ENCODE data around the gene IL1RN. TPM values are rescaled to one million over a fixed set of nuclear protein-coding genes. Genes with fewer than 3 reads are reported as not detected.

IL1RN gene
- total RNA-seq, 1 experiment from 2014 or later: 0.86 TPM

DNA sequence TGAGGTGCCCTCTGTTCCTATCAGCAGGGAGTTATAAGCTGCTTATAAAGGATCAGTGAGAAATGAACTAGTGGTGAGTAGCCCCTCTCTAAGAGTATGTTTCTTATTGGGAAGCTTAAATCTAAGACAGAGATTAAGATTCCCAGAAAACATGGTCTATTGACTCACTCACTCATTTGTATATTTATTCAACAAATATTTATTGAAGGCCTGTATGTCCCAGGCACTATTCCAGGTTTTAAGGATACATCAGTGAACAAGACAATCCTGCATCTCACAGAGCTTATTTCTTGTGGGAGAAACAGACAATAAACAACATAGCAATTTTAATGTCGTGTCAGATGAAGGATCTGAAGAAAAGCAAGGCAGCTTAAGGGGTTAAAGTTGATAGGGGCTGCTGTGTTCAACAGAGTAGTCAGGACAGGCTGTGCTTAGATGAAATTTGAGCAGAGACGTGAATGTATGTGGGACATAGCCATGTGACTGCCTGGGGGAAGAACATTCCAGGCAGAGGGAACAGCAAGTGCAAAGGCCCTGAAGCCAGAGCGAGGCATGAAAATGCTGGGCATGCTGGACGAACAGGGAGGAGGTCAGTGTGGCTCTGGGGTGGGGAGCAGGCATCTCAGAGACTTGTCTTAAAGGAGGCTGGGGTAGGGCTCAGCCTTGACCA is 31.6 kb downstream of the IL1RN start:
- H3K9me3 ChIP-seq: peaks cover 6% of the 10 kb centered on the region
- no peak for DNase-seq

DNA sequence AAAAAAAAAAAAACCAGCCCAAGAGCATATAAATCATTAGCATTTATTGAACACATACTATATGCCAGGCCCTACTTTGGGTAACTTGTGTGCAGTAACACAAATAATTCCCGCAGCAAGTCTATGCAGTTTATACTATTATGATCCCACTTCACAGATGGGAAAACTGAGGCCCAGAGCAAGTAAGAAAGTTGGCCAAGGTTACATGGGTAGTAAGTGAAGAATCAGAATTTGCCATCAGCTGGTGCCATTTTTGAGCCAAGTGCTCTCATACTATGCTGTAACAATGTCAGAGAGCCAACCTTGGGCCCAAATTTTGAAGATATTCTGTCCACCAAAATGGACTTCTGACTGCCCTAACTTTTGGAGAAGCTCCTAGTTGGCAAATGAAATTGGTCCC is 32.9 kb downstream of the IL1RN start:
- peaks cover 6% of the 10 kb centered on the region for H3K9me3 ChIP-seq
- H3K4me3 ChIP-seq: no peak overlapping the region
- DNase-seq: no peak
- H3K36me3 ChIP-seq: no peaks in the 10 kb centered on the region
- no peaks in the 10 kb centered on the region for H3K27me3 ChIP-seq

More for the DNA sequence above, 31.6 kb downstream of the IL1RN start:
- Histone ChIP-seq H3K4me3 (no peak overlapping the region), H3K27me3 (no peaks in the 10 kb centered on the region), H3K36me3 (no peaks in the 10 kb centered on the region)

DNA sequence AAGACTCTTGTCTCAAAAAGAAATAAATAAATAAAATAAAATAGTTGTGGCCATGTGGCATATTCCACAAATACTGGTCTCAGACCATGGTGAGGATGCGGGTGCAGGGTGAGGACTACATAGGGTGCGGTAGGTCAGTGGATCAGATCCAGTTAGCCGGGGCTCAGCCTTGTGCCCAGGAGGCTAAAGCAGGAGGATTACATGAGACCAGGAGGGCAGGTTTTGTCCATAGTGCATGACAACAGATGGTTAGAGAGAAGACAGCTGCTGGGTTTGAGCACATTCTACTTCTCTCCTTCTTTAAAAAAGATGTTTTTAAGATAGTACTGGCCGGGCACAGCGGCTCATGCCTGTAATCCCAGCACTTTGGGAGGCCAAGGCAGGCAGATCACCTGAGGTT is 33.6 kb downstream of the IL1RN start:
- Histone ChIP-seq H3K27me3 (no peaks in the 10 kb centered on the region), H3K9me3 (peaks cover 6% of the 10 kb centered on the region), H3K4me3 (no peak overlapping the region), H3K36me3 (no peaks in the 10 kb centered on the region)
- no peak for DNase-seq

DNA sequence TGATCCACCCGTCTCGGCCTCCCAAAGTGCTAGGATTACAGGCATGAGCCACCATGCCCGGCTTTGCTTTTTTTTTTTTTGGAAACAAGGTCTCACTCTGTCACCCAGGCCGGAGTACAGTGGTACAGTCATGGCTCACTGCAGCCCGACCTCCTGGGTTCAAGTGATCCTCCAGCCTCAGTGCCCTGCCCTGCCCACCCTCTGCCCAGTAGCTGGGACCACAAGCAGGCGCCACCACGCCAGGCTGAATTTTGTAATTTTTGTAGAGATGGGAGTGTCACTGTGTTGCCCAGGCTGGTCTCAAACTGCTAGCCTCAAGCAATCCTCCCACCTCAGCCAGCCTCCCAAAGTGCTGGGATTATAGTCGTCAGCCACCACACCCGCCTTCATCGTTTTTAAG is 34.8 kb downstream of the IL1RN start:
- DNase-seq: no peak
- no peaks in the 10 kb centered on the region for H3K27me3 ChIP-seq
- no peaks in the 10 kb centered on the region for H3K36me3 ChIP-seq
- H3K4me3 ChIP-seq: no peak overlapping the region
- H3K9me3 ChIP-seq: peaks cover 6% of the 10 kb centered on the region

DNA sequence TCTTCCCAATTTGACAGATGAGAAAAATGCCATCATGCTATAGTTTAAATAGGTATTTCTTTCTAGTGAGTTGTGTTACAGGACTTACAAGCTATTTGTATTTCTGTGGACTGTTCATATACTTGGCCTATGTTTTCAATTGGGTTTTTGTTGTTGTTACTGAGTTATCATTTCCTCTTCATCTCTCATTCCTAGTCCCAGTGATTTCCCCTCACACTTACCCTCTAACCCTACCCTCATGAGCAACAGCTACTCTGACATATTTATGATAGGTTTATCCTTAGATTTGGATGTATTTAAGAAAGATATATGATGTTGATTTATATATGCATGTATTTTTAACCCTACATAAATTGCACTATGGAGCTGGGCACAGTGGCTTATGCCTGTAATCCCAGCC is 35.5 kb downstream of the IL1RN start:
- Histone ChIP-seq H3K9me3 (peaks cover 3% of the 10 kb centered on the region), H3K27me3 (no peaks in the 10 kb centered on the region), H3K36me3 (no peaks in the 10 kb centered on the region), H3K4me3 (no peak overlapping the region)
- no peak for DNase-seq

DNA sequence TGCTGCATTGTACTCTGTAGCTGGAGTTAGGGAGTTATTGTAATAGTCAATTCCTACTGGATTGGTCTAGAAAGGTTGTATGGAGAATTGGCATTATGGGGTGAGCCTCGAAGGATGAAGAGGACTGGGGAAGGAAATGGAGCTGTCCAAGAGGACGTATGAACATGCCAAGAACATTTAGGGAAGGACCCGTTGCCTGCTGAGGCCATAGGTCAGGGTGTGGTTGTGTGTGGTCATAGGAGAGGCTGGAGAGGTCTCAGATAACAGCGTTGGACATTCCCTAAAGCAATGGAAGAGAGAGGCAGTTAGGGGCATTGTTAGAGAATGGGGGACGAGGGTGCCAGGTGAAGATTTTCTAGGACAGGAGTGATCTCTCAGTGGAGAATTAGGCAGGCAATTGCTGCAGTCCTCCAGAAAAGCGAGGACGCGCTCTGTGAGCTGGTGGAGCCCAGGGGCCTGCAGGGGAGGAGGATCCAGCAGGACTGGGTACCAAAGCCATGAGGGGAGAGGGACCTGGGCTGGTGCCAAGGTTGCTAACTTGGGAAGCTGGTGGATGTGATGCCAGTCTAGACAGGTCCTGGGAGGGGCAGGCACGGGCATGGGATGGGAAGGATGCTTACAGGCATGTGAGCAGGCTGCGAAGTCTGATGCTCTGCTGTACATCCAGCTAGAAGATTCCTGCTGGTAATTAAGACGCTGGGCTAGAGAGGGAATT is 37.0 kb downstream of the IL1RN start:
- H3K27me3 ChIP-seq: no peaks in the 10 kb centered on the region
- H3K4me3 ChIP-seq: no peak overlapping the region
- no peaks in the 10 kb centered on the region for H3K9me3 ChIP-seq
- H3K36me3 ChIP-seq: no peaks in the 10 kb centered on the region
- DNase-seq: no peak

DNA sequence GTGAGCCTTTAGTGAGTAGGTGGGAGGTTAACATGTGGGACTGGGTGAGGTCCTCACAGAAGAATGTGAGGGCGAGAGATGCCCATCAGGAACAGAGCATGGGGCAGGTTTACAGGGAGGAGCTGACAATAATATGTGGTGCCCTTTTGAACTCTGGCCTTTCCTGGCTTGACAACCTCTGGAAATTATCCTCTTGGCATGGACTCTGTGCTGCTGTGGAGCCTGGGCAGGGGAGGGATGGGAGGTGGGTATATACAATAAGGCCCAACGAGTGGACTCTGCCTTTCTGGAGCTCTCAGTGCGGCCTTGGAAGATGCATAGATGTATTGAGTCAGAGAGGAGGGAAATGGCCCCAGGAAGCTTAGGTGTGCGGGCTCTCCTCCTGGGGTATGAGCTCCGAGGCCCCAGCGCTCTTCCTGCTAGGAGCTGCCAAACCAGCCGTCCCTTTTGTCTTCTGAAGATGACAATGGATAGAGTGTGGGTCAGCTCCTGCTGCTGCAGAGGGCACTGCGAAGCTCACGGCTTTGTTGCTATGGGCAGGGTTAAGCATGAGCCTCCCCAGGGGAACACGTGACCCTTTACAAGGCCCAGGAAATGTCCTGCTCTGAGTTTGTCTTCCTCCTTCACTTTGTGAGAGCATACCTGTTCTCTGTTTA is 37.7 kb downstream of the IL1RN start:
- Histone ChIP-seq H3K36me3 (no peaks in the 10 kb centered on the region), H3K4me3 (no peak overlapping the region), H3K9me3 (no peaks in the 10 kb centered on the region), H3K27me3 (no peaks in the 10 kb centered on the region)
- no peak for DNase-seq

DNA sequence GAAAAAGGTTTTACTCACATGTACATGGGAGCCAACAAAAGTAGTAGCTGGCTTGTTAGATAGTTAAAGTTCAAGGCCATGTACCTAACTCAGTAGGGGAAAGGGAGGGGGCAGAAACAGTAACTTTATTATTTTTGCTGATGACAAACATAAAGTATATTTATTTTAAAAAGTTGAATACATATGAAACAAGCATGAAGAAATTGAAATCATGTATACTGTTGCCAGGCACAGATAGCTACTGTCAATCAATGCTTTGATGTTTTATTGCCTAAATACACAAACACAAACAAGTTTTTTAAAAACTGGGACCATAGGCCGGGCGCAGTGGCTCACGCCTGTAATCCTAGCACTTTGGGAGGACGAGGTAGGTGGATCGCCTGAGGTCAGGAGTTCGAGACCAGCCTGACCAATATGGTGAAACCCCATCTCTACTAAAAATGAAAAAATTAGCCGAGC is 38.8 kb downstream of the IL1RN start:
- no peak for DNase-seq
- Histone ChIP-seq H3K36me3 (no peaks in the 10 kb centered on the region), H3K4me3 (no peak overlapping the region), H3K9me3 (no peaks in the 10 kb centered on the region), H3K27me3 (no peaks in the 10 kb centered on the region)

DNA sequence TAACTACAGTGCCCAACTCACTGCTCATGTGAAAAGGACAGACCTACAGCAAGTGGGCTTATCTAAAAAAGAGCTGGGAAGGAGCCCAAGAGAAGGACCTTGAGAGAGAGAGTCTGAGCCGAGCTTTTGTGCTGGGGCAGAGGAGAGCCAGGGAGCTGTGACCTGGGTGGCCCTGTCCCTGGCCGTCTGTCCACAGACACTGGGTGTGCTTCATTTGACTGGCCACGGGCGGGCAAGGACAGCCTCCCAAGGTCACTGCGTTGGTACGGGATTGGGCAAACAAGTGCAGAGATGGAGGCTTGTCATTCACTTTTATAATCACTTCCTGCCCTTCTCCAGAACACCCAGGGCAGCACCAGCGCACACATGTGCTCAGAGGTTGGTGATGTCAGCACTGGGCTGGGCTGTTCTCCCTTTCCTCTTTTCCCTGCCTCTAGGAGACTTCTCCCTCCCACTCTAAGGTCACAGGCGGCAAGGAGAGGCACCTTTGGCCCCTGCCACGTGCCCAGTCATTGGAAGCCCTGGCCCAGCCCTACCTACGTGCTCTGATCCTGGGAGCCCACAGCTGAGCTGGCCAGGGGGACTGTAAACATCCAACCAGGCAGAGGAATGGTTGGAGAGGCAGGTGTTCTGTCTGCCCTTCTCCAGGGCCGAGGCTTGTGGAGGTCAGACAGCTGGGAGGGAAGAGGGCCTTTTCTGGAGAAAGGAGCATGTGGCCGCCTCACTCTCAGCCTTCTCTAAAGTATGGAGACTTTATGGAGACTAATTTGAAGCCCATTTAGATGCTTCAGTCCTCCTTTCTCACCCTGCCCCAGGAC is 39.9 kb downstream of the IL1RN start:
- no peak for DNase-seq
- Histone ChIP-seq H3K36me3 (no peaks in the 10 kb centered on the region), H3K4me3 (no peak overlapping the region), H3K9me3 (no peaks in the 10 kb centered on the region), H3K27me3 (no peaks in the 10 kb centered on the region)

DNA sequence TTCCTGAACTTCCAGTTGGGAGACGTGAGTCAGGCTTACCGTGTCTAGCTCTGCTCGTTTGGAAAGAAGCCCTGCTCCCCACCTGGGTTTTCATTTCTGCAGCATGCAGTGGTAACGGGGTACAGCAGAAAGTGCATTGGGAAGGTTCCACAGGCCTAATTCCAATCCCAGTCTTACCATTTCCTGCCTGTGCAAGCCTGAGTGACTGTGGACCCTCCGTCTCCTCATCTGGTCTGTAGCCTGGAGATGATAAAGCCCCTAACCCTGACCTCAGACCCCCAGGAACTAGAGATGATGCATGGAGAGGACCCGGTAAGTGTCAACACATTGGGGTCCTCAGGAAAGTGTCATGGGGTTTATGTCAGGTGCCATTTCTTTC is 40.6 kb downstream of the IL1RN start:
- H3K27me3 ChIP-seq: no peaks in the 10 kb centered on the region
- no peaks in the 10 kb centered on the region for H3K9me3 ChIP-seq
- no peaks in the 10 kb centered on the region for H3K36me3 ChIP-seq
- no peak for DNase-seq
- no peak overlapping the region for H3K4me3 ChIP-seq

DNA sequence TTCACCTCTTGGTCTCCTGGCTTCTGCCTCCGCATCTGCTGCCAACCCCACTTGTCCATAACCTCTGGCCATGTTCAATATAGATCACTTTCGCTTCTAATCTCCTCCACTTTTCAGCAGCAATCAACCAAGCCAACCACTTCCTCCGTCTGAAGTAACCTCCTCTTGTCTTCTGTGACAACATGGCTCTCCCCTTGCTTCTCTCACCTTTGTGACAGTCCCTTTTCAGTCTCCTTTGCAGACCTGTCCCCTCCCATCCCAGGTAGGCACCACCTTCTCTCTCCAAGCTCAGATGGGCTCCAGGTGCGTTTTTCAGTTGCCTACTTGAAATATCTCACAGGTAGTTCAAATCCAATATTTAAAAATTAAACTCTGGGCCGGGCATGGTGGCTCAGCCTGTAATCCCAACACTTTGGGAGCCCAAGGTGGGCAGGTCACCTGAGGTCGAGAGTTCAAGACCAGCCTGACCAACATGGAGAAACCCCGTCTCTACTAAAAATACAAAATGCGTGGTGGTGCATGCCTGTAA is 41.7 kb downstream of the IL1RN start:
- no peaks in the 10 kb centered on the region for H3K36me3 ChIP-seq
- DNase-seq: no peak
- no peak overlapping the region for H3K4me3 ChIP-seq
- H3K27me3 ChIP-seq: no peaks in the 10 kb centered on the region
- no peaks in the 10 kb centered on the region for H3K9me3 ChIP-seq

DNA sequence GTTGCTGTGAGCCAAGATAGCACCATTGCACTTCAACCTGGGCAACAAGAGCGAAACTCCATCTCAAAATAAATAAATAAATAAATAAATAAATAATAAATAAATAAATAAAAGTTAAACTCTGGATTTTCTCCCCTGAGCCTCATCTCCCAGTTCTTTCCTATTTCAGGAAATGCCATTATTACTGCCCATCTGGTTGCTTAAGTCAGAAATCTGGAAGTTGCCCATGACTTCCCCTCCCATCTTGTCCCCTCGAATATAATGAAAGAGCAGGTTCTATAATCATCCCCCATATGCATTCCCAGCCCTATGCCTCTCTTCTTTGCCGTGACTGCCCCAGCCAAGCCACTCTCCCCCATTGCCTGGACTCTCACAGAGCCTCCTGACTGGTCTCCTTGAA is 42.2 kb downstream of the IL1RN start:
- H3K36me3 ChIP-seq: no peaks in the 10 kb centered on the region
- H3K27me3 ChIP-seq: no peaks in the 10 kb centered on the region
- no peak for DNase-seq
- H3K4me3 ChIP-seq: no peak overlapping the region
- H3K9me3 ChIP-seq: no peaks in the 10 kb centered on the region

DNA sequence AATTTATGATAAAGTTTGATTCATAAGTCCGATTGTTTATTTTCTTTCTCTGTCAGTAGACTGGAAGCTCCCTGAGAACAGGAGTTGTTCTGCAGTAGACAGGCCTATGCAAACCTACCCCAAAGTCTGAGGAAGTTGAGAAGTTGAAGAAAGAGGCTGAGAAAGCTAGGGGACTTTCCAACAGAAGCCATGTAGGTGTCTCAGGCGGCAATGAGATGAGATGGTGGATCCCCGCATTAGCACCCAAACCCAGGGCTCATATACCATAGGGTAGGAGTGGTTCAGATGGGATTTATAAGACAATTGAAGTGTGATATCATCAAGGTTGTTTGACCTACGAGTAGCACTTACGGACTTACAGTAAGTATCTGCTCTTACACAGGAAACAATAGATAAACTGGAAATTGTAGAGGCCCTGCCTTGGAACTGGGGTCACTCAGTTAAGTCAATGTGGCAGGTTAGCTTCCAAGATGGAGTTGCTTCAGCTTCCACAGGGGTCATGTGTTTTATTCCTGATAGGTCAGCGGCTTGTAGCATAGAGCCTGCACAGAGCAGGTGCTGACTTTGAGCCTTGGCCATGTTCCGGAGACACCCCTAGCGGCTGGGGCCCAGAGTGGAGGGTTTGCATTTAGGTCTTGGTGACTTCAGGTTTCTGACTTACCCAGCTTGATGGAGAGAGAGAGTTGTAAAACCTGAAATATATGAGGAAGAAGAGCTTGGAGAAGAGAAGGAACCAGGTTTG is 44.1 kb downstream of the IL1RN start:
- DNase-seq: no peak
- Histone ChIP-seq H3K9me3 (no peaks in the 10 kb centered on the region), H3K4me3 (no peak overlapping the region), H3K27me3 (no peaks in the 10 kb centered on the region), H3K36me3 (no peaks in the 10 kb centered on the region)

DNA sequence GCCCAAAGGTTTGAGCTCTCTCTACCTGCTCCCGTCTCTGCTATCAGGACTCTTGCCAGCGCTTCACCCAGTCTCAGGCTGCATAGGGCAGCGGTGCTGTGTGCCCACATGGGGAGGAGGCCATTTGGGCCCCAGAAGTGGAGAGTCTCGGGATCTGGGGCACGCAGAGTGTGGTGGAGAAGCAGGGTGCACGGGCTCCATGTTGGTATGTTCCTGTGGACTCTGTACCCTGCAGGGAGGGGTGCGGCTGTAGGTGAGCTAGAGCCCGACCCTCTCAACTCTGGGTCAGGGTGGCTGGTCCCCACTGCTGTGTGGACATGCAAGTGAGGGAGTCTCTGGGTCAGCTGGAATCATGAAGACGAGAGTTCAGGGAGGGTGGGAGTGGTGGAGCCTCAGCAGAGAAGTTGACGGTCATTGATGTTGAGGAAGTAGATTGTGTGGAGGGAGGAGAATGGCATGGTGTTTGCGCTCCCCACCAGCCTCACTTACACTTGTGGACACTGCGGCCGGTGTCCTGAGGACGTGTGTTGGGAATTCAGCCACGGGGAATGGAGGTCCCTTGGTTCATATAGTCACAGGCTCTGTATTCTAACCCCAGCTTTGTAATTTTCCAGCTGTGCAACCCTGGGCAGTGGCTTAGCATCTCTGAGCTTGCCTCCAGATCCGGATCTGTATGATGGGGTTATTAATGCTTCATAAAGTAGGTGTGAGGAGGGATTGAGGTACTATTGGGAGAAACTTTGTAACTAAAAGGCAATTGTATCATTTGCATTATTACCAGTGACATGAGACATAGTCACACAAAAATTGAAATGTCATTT is 45.5 kb downstream of the IL1RN start:
- H3K27me3 ChIP-seq: no peaks in the 10 kb centered on the region
- no peak overlapping the region for H3K4me3 ChIP-seq
- no peaks in the 10 kb centered on the region for H3K9me3 ChIP-seq
- DNase-seq: no peak
- H3K36me3 ChIP-seq: no peaks in the 10 kb centered on the region

DNA sequence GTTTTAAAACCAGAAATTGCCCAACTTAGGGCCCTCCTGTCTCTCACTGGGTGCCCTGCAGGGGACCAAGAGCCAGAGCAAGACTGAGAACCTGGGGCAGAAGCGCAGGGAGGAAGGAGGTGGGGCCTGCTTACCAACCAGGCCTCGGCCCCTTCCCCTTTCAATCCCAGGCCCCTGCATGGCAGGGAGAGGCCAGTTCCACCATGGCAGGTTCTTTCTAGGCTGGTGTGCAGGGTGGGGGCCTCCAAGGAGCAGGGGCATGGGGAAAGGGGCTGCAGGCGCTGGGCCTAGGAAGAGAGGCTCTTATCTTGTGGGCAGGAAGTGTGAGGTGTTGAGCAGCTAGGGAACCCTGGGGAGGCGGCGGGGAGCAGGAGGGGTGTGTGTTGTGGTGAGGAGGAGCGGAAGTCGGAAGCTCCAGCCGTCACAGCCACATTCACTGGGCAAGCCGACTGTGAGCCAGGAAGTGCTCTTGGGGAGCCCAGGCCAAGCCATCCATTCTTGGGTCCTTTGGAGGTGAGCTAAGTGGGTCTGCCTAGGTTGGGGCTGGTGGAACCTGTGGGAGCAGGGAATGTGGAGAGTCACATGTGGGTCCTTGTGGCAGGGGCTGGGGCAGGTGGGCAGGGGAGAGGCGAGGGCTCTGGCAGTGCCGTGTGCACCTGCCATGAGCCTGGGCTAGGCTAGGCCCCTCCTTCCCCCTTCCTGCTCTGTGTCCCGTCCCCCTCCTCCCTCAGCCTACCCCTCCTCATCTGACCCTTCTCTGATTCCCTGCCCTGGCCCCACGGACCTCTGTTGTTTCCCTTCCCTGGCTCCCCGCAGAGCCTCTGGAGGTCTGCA is 46.4 kb downstream of the IL1RN start, which contains the start of gene PSD4:
Gene PSD4 (plus strand): TSS at position 430 of the 834 bp plus-strand sequence. CDS start 8,486 bp downstream, outside the sequence.
- no peak for DNase-seq
- Histone ChIP-seq H3K9me3 (no peaks in the 10 kb centered on the region), H3K36me3 (no peaks in the 10 kb centered on the region), H3K4me3 (no peak within 1 kb of the TSS), H3K27me3 (no peaks in the 10 kb centered on the region)
